ENCODE measurements around the gene EHMT1.

Gene EHMT1

DNA sequence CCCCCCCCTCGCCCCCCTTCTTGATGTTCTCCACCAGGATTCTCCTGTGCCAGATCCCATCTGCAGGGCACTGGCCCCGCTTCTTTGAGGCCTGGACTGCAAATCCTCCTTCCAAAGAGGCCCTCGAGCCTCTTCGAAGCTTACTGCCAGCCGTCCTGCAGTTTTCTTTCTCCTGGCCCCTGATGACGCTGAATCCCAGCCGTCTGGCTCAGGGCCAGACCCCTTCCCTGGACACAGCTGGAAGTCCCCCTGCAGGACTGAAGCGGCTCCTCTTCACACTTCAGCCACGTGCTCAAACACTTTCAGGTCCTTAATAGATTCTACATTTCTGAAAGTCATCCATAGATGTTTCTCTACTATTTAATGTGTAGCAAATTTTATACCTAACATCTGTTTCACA lies 121.5 kb downstream of the EHMT1 start:
- DNase-seq (ENCODE audit: low read depth in 2 of 2), result no peak

- DNase-seq (ENCODE audit: low read depth in 2 of 2), result no peak
These were observed 122.5 kb downstream of the EHMT1 start for GRCh38 chr9:137741330-137741729.

- DNase-seq (ENCODE audit: low read depth in 2 of 2), result no peak
These were observed 123.9 kb downstream of the EHMT1 start for GRCh38 chr9:137742698-137743097.

DNA sequence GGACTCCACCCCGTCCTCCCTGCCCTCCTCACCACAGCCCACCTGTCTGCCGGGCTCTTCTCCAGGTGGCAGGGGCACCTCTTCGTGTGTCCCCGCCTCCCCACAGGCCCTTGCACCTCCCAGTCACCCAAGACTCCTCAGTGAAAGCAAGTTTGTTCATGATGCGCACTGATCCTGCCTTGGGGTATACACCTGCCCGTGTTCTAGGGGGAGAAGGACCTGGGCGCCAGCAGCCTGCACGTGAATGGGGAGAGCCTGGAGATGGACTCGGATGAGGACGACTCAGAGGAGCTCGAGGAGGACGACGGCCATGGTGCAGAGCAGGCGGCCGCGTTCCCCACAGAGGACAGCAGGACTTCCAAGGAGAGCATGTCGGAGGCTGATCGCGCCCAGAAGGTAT lies 124.9 kb downstream of the EHMT1 start:
- no peak for DNase-seq (ENCODE audit: low read depth in 2 of 2)

DNA sequence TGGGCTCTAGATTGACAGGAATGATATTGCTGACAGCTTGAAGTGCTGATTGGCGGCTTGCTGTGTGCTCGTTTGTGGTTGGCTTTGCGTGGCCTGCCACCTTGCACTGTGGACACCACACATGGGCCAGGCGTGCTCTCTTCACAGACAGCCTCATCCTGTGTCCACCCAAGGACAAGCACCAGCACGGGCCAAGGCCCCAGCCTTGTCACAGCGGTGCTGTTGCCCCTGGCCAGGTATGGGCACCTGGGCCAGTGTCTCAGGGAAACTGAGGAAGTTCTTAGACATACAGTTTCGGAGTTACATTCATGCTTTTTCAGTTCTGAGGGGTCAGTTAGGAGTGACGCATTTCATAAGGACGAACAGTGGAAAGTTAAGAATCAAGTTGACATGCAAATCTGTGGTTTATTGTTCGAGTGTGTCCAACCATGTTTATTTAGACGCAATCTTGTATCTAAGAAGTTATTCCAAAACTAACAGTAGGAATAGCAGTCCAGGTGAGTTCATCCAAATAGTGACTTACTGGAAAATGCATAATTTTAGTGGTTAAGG lies 125.9 kb downstream of the EHMT1 start:
- no peak for DNase-seq (ENCODE audit: low read depth in 2 of 2)

DNA sequence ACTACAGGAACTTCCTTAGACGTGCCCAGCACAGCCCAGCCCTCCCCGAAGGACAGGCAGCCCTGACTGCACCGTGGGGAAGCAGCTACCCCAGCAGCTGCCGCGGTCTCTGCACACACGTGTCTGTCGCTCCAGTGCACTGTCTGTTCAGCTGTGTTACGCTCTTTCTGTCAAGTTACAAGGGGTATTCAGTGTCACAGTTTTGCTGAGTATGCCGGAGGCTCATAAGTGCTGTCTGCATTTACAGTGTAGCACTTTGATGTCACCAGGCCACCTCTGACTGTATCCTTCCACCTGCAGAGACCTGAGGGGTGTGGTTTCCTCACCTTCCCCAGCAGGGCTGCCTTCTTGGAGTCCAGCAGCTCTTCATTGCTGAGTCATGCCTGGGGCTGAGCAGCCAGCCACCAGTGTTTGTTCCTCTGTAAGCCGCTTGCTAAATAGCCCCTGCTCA lies 126.8 kb downstream of the EHMT1 start:
- no peak for DNase-seq (ENCODE audit: low read depth in 2 of 2)

GRCh38 chr9:137748311-137748710 lies 129.5 kb downstream of the EHMT1 start:
- no peak for DNase-seq (ENCODE audit: low read depth in 2 of 2)

GRCh38 chr9:137748741-137749140 lies 129.9 kb downstream of the EHMT1 start:
- no peak for DNase-seq (ENCODE audit: low read depth in 2 of 2)

DNA sequence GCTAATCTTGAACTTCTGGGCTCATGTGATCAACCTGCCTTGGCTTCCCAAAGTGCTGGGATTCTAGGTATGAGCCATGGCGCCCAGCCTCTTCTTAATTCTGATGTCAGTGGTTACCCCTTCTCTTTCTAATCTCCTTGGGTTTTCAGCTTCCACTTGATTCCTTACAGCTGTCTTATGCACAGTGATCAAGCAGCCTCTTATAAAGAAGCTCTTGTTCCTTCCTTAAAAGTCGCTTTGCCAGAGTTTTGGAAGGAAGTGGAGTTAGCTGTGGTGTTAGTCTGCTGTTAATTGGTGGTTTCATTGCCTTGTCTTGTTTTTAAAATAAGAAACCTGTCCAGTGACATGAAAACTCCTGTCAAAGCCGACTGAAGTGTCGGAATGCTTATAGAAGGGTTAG lies 130.7 kb downstream of the EHMT1 start:
- no peak for DNase-seq (ENCODE audit: low read depth in 2 of 2)

- no peak for DNase-seq (ENCODE audit: low read depth in 2 of 2)
These were observed 131.2 kb downstream of the EHMT1 start for GRCh38 chr9:137750007-137750406.

DNA sequence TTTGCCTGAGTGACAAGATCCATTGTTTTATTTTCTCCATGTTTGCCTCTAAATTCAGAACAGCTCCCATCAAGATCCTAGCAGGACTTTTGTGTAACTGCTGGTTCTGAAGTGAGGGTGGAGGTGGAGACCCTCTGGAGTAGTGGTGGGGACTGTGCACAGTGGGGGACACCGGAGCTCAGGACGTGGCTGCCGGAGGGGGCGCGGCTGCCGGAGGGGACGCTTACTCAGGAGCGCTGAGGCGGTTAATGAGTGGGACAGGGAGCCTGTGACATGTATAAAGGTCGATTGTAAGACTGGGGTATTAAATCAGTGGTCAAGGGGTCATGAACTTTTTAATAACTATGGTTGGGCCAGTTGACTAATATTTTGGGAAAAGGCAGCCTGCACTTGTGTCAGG lies 131.8 kb downstream of the EHMT1 start:
- no peak for DNase-seq (ENCODE audit: low read depth in 2 of 2)

GRCh38 chr9:137751616-137752015 lies 132.8 kb downstream of the EHMT1 start:
- no peak for DNase-seq (ENCODE audit: low read depth in 2 of 2)

DNA sequence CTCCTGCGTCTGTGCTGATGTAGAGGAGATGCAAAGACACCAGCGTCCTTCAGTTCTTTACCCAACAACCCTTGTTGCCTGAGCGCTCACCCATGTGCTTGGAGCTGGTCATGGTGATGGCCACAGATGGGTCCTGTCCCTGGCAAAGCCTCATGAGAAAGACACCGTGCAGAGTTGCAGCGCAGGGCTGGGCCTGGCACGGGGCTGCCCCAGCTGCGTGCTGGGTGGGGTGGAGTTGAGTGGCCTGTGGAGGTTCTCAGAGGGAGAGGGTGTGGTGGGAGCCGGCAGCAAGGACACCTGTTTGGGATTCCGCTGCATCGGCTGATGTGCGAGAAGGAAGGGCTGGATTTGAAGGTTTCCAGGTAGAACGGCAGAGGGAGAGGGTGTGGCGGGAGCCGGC lies 133.6 kb downstream of the EHMT1 start:
- DNase-seq (ENCODE audit: low read depth in 2 of 2), result no peak

DNA sequence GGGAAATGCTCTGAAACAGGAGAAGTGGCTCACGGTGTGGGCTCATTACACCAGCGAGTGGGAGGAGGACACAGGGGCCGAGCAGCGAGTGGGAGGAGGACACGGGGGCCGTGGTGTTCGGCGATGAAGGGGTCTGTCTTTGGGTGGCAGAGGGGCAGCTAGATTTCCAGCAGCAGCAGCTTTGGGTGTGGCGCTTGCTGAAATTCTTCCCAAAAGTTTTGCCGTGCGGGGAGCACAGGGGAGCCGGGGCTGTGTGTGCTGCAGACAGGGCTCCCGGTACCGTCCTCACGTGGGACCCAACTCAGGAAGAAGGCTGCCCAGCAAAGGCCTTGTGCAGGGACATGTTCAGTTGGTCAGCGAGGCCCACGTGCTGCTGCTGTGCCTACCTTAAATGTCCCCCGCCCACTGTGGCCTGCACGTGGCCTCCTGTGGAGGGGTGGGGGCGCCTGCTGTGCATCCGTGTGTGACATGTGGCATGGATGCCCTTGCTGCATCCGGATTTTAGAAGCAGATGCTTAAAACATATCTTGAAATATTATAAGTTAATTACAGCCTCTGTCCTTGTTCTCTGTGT lies 134.5 kb downstream of the EHMT1 start:
- DNase-seq (ENCODE audit: low read depth in 2 of 2), result no peak

DNA sequence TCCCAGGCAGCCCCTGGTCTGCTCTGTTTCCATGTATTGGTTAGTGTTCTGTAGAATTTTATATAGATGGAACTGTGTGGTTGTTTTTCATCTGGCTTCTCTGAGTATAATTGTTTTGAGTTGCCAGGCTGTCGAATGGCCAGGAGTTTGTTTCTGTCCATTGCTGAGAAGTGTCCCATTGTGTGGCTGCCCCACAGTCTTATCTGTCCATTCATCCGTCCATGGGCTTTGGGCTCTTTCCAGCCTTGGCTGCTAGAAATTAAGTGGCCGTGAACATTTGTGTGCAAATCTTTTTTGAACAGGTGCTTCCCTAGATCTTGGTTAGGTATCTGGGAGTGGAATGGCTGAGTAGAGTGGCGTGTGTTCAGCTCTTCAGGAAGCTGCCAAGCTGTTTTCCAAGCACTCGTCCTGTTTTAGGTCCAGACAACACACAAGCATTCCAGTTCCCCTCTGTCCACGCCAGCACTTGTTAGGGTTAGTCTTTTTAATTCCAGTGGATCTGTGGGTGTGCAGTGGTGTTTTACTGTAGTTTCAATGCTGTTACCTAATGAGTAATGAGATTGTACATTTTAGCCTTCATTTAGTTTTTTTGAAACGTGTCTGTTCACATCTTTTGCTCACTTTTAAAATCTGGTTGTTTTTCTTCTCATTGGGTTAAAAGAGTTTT lies 136.6 kb downstream of the EHMT1 start:
- DNase-seq (ENCODE audit: low read depth in 2 of 2), result no peak

GRCh38 chr9:137756045-137756744 lies 137.4 kb downstream of the EHMT1 start:
- DNase-seq (ENCODE audit: low read depth in 2 of 2), result no peak

- DNase-seq (ENCODE audit: low read depth in 2 of 2), result no peak
These were observed 138.3 kb downstream of the EHMT1 start for GRCh38 chr9:137757139-137757538.

- peak in 1 of 2 donors; percentile 22 for DNase-seq (ENCODE audit: low read depth in 2 of 2)
These were observed 138.8 kb downstream of the EHMT1 start for GRCh38 chr9:137757613-137758029.

DNA sequence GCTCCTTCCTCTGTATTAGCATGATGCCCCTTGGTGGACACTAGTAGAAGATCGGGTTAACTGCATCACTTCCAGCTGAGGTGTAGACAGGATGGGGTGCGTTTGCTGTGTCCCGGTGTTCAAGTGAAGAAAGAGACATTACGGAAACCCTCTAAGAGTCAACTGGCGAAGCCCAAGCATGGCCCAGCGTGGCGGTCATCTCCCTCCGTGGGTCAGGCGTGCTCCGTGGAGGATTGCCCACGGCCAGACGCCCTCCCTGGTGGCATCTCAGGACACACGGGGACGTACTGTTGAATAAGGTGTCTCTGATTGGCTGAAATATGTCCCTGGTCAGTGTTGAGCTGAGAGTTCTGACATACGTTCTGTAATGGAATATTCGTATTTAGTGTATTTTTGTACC lies 139.3 kb downstream of the EHMT1 start:
- DNase-seq (ENCODE audit: low read depth in 2 of 2), result no peak

GRCh38 chr9:137759117-137759516 lies 140.3 kb downstream of the EHMT1 start:
- no peak for DNase-seq (ENCODE audit: low read depth in 2 of 2)

- no peak for DNase-seq (ENCODE audit: low read depth in 2 of 2)
These were observed 141.0 kb downstream of the EHMT1 start for GRCh38 chr9:137759649-137760321.

DNA sequence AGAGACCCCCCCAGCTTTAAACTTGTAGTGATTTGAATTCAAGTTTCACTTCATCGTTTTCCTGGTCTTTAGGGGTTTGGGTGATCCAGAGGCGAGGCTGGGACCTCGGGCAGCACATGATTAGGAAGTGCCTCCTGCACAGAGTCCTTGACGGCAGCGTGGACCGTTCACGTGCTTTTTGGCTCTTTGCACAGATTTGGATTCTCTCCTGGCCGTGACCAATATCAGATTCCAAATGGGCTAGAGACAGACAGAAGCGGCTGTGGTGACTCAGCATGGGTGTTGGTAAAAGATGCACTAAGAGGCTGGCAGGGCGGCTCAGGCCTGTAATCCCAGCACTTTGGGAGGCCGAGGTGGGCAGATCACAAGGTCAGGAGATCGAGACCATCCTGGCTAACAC lies 141.6 kb downstream of the EHMT1 start:
- no peak for DNase-seq (ENCODE audit: low read depth in 2 of 2)

Measured in stimulated activated CD8-positive, alpha-beta memory T cell treated with anti-CD3 and anti-CD28 coated beads, Interleukin-2, amount 100 ng/mL, for 48 hours (primary cell).